ENCODE data around the gene IRS2.
"Not testable (repeated sequence)": the region's sequence is repeated elsewhere in the genome, so short reads cannot be mapped to it uniquely, and the experiment has no call there.

IRS2 gene

DNA sequence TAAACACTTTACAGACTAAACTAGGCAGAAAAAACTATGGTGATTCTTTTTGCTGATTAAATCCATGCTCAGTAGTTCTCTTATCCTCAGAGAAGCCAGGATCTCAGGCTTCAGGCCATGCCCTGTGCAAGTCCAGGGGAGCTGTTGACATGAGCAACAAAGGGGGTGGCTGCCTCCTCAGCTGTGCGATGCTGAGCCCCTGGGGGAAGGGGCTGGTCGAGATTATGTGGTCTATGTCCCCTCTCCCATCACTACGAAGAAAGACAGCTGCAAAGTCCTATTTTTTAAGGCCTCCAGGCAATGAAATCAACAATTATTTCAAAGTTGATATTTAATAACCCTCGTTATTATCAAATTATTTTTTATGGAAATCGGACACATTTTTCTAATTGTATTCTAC is 37.0 kb downstream of the IRS2 start:
- no peak for DNase-seq

DNA sequence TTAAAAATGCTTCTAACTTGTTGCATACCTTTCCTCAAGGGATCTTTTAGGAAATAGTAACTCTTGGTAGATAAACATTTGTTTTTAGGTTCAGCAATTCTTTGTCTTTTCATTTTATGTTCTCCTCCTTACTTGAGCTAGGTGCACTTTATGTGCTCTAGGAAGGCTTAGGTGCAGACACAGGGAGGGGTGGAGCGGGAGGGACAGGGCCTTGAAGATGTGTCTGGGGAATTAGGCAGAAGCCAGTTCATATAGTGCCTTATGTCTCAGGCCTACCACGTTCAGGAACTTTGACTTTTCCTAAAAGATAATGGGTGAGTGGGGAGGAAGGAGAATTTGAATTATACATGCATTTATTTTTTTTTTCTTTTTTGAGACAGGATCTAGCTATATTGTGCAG is 37.7 kb downstream of the IRS2 start:
- no peak for DNase-seq

DNA sequence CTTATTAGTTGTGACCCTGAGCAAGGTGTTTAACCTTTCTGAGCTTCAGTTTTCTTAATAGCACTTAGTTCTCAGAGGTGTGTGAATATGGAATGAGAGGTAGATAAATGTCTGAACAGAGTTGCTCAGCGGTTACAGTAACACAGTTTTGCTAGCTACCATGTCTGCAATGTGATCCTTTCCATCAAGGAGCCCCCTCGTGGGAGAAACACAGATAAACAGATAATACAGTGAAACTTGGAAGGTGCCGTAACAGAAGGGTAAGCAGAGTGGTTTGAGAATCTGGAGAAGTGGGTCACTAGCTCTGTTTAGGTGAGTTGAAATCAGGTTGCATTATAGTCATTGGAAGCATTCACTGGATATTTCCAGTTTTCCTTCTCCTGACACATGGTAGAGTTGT is 38.9 kb downstream of the IRS2 start:
- DNase-seq: no peak

DNA sequence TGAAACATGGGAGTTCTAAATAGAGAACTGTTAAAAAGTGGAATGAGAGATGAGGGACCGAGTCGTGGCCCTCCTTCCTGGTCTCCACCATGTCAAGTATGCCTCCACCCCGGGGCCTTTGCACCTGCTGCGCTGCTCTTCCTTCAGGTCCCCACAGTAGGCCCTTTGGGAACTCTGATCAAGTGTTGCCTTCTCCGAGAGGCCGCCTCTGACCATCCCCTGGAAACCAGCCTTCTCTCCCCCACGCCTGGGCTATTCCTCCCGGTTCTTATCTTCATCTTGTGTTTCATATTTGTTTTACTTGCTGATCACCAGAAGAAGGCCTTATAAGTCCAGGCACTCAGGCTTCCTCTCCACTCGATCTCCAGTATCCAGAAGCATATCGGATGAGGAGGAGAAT is 40.0 kb downstream of the IRS2 start:
- DNase-seq: no peak

DNA sequence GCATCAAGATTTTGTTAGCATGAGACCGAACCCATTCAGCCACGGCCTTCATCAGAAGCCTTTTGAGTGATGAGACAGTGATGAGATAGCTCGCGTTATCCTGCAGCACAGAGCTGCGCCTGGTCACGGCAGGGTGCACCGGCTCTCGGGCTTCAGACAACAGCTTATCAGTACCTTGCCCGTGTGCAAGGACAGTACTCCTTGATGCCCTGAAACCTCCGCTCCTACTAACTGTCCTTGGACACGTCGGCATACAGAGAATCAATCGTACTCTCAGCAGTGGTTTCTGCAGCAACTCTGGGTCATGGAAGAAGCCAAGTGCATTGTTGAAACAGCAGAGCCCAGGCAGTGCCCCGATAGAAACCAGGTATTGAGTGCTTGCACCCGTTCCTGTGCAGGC is 40.7 kb downstream of the IRS2 start:
- no peak for DNase-seq

DNA sequence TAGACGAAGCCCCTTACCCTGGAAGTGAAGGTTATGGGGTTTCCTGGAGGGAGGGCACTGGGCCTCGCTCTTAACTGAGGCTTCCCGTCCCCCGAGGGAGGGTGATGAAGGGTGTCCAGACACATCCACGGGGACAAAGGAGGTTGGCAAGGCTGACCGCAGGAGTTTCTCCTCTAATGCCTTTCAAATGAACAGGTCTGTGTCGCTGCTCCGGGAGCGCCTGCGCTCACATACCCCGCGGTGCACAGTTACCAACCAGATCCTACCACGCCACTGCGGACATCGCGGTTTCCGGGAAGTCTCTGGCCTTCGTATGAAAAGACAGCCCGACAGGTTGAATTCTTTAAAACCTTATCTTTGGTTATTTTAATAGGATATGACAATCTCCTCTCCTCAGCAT is 41.3 kb downstream of the IRS2 start:
- no peak for DNase-seq

DNA sequence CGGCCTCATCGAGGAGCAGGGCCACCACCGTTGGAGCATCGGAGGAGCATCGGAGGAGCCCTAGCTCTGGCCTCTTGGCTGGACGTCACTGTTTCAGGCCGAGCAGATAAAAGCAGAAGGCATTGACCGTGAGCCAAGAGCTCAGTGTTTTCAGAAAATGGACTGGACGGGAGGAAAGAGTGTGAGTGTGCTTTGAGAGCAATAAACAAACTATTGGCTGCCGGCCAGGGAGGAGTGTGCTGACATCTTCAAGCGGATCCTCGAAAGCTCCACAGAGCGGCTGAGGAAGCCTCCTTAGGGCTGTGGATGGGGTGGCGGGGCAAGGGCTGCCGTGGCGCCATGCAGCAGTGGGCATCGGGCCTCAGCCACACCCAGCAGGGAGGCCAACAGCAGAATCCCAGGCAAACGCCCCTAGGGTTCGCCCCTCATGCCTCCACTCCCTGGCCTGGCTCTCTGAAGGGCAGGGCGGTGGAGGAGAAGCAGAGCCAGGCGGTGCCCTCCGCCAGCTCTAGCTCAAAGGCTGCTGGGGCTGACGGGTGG is 41.8 kb downstream of the IRS2 start:
- DNase-seq: no peak

DNA sequence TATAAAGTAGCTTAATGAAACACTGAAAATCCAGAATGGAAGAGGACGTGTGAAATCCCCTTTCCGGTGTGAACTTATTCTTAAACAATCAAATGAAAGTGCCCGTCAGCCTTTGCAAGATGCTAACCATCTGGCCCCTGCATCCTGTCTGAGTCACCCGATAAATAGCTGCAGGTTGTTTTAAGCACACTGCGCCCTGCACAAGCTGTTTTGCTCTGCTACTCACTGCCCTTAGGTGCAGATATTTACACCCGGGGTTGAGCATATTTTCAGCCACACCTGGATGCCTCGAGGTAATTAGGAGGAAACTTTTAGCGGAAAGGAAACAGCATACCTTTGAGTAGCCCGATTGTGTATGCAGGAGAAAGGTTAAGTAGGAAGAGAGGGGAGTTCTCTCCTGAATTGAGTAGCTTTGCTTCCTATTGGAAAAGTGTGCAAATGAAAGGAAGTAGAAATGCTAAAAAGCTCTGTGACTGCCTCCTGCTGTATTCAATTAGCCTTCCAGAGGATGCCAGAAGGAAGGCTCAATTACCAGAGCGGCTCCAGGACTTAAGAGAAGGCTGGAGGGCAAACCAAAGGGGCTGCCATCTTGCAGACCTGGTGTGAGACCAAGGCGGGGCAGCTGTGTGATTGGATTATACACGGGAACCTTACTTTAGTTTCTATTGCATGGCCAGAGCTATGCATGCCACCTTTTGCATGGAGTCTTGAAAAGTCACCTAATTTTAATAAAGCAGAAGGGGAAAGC is 42.5 kb downstream of the IRS2 start:
- peak; percentile 39 for DNase-seq

DNA sequence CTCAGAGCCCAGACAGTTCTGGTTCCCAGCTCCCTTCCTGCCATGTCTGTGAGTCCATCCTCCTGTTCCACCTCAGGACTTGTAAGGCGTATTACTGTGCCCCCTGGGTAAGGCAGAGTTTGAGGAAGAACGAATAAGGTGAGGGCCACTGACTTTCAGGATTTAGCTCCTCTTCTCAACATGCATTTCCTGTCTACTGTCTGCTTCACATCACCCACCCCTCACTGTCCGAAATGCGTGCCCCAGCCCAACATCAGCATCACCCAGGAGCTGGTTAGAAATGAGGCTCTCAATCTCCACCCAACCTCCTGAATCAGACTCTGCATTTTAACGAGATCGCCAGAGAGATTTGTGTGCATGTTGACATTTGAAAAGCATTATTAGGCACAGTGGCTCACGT is 44.4 kb downstream of the IRS2 start:
- DNase-seq: no peak

DNA sequence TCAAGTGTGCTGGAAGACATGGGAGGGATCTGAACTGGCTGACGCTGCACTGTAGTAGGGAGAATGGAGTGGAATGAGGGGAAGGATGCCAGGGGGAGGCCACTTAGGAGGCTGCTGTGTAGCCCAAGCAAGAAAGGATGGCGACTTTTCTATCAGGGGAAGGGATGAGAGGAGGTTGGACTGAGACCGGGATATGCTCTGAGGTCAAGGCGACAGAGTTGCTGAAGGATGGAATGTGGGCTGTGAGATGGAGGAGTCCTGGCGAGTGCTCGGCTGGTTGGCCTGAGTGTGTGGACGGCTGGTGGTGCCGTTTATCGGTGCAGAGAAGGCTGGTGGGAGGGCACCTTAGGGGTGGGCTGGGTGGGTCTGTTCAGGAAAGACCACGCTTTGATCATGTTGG is 45.7 kb downstream of the IRS2 start:
- no peak for DNase-seq

DNA sequence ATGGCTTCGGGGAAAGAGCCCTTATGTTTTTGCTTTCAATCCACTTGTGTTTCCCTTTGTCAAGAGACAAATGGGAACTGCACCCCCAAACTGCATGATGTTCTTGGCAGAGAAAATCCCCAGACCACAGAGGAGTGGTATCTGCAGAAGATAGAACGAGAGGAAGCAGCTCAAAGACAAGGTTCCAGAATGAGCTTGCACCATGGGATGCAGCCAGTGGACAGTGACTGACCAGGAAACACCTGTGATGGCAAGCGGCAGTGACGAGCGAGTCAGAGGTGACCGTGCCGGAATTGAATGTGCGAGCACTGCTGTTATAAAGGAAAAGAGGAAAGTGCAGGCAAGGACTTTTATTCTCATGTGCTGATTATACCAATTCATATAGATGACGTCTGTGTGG is 46.3 kb downstream of the IRS2 start:
- no peak for DNase-seq

DNA sequence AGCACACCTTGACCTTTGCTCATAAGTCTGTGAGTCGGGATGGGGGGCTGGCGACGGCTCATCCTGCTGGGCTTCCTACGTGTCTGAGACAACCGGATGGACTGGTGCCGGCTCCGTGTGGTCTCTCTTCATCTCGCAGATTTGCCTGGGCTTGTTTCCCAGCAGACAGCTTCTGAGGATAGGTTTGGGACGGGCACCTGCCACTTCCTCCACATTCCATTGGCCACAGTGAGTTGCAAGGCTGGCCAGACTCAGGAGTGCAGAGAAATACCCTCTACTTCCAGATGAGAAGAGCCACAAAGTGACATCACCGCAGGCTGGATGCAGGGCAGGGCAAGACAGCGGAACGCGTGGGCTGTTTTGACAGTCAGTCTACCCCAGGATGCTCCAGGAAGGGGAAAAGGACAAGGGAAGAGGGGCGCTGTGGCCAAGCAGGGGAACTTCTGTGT is 48.1 kb downstream of the IRS2 start:
- no peak for DNase-seq

DNA sequence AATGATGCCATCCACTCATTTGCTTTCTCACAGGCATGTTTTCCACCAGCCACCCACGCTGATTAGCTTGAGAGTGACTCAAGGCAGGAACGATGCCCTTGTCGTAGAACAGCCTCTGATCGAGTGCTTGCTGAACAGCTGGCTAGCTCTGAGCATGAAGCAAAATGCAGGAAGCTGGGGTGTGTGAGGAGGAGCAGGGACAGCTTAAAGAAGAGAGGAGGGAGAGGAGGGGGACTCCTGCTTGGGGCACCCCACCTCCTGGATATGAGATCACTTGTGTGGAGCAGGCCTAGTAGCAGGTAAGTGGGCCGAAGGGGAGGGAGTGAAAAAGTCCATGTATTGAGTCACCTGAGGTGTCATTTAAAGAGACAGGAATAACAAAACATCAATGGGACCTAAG is 48.8 kb downstream of the IRS2 start:
- DNase-seq: no peak

DNA sequence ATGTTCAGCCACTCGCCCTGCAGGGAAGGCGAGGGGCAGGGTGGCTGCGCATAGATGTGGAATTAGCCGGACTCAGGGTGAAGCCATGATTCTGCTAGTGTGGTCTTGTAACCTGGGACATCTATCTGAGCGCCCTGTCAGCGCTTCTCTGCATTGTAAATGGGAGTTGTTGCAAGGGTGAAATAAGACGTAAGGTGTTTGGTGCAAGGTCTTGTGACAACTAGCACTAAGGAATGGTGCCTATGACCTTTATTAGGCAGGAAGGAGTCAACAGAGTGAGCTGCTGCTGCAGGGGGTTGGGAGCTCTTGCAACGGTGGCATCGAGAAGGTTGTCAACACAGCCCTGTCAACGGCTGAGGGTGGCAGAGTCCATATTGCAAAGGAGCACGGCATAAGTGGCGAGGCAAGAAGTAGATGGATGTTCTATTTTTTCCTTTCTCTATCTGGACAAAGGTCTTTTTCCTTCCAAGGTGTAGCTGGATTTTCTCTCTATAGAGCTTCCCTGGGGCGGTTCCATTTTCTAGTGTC is 49.3 kb downstream of the IRS2 start:
- no peak for DNase-seq

DNA sequence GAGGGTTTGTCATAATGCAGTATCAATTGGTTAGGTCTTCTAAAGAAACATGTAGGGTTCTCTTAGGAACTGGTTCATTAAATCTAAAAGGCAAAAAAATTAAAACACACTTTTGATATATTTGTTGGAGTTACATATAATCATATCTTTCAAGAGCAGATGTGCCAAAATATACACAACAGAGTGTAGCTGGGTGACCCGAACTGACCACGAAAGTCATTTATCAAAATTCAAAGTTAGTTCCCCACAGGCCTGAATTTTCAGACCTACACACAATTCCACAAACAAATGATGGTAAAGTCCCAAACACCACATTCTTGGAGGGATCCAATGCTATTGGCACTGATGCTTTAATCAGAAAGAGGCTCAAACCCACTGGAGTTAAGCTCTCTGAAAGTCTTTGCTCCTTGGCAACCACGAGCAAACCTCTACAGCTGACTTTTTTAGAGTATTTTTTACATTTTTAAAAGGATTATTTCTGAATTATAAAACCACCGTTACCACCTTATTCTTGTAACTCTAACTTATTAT is 50.9 kb downstream of the IRS2 start:
- DNase-seq: no peak

DNA sequence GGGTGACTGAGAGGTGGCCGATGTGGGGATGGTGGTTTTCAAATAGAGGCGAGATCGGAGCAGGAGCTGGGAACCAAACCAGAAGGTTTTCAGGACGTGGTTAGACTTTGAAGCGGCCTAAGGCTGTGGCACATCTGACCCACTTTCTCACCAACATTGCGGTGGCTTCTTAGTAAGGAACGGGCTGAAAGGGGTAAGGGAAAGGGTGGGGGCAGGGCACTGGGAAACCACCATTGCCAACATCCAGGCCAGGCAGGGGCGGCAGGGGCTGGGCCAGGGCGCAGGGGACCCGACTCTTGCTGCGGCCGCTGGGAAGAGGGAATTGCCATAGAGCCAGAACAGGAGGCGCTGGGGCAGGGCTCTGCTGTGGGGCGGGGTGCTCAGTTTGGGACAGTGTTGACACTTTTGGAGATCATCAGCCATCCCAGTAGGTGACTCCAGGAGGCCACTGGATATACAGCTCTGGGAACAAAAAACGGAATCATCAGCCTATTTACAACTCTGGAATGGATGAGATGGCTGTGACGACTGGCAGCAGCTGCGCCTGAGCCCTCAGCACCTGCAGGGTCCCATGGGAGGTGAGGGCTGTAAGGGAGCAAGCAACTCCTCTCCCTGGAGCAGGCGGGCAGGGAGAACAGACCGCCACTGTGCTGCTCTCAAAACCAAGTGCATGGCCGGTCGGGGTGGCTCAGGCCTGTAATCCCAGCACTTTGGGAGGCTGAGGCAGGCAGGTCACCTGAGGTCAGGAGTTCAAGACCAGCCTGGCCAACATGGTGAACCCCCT is 52.2 kb downstream of the IRS2 start:
- no peak for DNase-seq

DNA sequence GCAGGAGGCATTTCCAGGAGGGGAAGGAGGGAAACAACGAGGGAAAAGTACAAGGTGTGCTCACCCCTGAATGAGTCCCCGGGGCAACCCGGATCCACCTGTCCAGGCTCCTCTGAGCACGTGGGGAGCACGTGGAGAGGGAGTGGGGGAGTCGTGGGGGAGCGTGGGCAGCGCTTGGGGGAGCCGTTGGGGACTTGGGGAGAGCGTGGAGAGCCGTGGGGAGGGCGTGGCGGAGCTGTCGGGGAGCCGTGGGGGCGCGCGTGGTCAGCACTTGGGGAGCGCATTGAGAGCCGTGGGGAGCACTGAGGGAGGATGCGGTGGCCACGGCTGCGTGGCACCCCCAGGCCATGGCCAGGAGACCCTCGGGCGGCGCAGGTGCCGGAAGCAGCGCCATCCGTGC is 52.8 kb downstream of the IRS2 start:
- no peak for DNase-seq

DNA sequence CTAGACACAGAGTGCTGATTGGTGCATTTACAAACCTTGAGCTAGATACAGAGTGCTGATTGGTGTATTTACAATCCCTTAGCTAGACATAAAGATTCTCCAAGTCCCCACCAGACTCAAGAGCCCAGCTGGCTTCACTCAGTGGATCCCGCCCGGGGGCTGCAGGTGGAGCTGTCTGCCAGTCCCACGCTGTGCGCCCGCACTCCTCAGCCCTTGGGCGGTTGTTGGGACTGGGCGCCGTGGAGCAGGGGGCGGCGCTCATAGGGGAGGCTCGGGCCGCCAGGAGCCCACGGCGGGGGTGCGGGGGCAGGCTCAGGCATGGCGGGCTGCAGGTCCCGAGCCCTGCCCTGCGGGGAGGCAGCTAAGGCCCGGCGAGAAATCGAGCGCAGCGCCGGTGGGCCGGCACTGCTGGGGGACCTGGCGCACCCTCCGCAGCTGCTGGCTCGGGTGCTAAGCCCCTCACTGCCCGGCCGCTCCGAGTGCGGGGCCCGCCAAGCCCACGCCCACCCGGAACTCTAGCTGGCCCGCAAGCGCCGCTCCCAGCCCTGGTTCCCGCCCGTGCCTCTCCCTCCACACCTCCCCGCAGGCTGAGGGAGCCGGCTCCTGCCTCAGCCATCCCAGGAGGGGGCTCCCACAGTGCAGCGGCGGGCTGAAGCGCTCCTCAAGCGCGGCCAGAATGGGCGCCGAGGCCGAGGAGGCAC is 53.8 kb downstream of the IRS2 start:
- not testable (repeated sequence) for DNase-seq

DNA sequence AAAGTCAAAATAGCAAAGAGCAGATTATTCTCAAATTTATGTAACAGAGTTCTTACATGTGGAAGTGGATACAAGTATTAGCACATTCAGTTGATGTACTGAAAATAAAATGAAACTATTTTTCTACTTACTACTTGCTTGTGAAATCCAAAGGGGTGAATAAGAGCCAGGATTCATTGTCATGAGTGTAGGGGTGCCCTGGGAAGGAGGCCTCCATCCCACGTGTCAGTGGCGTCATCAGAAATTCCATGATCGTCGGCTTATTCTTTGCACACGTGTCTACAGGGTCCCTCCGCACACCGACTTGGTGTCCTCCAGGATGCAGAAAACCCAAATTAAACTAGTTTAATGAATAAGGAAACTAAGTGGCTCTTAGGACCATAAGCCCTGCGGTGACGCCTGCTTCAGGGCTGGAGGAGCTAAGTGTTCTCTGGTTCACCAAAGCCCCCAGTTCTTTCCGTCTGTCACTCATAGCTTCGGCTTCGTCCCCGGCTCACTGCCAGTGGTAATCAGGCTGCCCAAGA is 55.5 kb downstream of the IRS2 start:
- DNase-seq: no peak

DNA sequence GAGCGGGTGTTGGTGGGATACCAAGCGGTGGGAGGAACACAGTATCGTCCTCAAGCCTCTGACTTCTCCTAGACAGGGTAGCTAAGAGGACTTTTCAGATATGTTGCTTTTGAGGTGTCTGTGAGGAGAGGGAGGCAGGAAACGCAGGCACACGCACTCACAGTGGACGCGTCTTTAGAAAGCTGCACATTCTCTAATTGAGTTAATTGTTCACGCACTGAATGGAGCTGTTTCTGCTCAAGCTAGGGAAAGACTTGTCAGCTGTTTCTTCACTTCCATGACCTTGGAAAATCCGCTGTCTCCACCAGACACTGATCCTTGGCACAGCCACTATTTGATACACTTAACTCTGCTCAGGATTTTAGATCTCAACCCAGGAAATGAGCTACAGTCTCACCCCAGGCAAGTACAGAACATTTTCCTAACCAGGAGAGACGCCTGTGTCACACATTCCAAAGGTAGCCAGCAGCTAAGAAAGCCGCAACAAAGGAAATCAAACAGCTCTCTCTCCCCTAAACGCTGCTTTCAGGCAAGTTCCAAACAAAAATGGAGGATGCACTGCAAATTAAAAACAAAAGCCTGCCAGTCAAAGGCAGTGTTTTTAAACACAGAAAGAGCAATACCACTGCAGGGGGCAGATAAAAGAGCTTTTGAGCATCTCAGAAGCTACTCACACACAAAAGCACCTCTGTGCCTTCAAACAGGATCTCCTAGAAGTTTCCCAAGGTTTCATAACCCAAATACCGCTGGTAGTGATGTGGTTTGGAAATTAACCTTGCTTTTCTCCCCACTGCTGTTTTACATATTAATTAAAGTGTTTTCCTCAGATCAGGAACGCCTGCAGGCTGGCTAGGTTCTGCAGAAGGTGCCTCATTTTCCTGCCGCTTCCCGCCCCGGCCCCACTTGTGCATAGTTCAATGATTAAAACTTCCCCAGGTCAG is 57.3 kb downstream of the IRS2 start:
- no peak for DNase-seq

DNA sequence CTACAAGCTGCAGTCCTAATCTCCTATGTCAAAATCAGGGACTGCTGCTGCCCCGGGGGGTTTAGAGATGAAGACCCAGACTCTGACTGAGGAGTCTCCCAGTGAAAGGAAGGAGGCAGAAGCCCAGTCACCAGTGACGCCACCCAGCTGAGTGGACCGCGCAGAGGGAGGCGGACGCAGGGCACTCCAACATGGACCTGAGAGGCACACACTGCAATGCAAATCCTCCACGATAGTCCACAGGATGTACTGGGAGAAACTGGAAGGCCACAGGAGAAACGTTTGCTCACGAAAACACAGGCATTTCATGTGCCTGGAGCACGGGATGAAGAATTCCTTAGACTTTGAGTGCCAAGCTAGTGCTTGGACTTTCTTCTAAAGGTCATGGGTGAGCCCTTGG is 58.3 kb downstream of the IRS2 start:
- DNase-seq: no peak

DNA sequence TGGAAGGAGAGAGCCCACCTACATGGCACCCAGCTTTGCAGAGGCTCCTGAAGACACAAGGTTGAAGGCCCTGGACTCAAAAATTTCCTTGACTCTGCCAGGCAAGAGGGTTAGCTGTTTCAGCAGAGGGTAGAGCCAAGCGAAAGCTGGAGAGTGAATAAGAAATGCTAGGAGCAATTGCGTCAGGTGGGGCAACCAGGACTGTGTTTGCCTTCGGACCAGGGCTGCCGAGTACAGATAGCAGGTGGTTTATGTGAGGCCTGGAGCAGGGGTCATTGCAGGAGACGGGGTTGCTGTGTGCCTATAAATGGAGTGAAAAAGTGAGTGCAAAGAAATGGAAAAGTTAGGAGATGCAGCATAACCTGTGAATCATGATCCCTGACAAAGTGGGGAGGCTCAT is 59.1 kb downstream of the IRS2 start:
- no peak for DNase-seq
